Left ventricle myocardium inferior (tissue), 1 donor: ENCODE measurements around the gene MS4A2. TPM values are rescaled to one million over a fixed set of nuclear protein-coding genes. Genes with fewer than 3 reads are reported as not detected.
"Not testable (repeated sequence)": the region's sequence is repeated elsewhere in the genome, so short reads cannot be mapped to it uniquely, and the experiment has no call there.

Source experiments
- DNase-seq: peaks from one replicate; pipeline ENCODE4 v3.0.0-alpha.2; 2020
- H3K27ac ChIP-seq: fragments of 200-600 bp; replicated peaks from 2 replicates; pipeline ENCODE4 v1.8.0; 2021
- H3K27me3 ChIP-seq: fragments of 200-600 bp; 2 replicates; pipeline ENCODE4 v1.8.0; 2021; ENCODE audit warnings: low read depth
- H3K36me3 ChIP-seq: fragments of 200-600 bp; 2 replicates; pipeline ENCODE4 v1.8.0; 2021
- H3K4me1 ChIP-seq: fragments of 200-600 bp; 2 replicates; pipeline ENCODE4 v1.8.0; 2021
- H3K4me3 ChIP-seq: fragments of 200-600 bp; 2 replicates; pipeline ENCODE4 v1.8.0; 2021; ENCODE audit warnings: mild to moderate bottlenecking, moderate library complexity
- H3K9me3 ChIP-seq: fragments of 200-600 bp; replicated peaks from 2 replicates; pipeline ENCODE4 v1.8.0; 2021
- intact Hi-C: fragments of 100-400 bp; cut with micrococcal nuclease; formaldehyde crosslinking; loops from one replicate; pipeline ENCODE4 v1.11.0; 2022
- total RNA-seq: library from RNA; stranded (reverse); fragmentation: NEBNext Ultra II Directional; extraction: Animal tissue kit (Norgen Biotek cat#: 25700); gene quantifications from one replicate; pipeline ENCODE4 v1.2.1, GENCODE V29; 2021
- TF ChIP-seq, protein P1 (sequence below): fragments of 200-600 bp; IDR thresholded peaks from 2 replicates; pipeline ENCODE4 v1.8.0; 2021; ENCODE audit warnings: antibody characterized with exemption, mild to moderate bottlenecking, borderline replicate concordance
- donor health status: DM: no; HTN: yes; CAD: no; lungs with severe emphysema.

MS4A2 gene
- total RNA-seq, 1 donor from 2014 or later = 0.41 TPM

DNA sequence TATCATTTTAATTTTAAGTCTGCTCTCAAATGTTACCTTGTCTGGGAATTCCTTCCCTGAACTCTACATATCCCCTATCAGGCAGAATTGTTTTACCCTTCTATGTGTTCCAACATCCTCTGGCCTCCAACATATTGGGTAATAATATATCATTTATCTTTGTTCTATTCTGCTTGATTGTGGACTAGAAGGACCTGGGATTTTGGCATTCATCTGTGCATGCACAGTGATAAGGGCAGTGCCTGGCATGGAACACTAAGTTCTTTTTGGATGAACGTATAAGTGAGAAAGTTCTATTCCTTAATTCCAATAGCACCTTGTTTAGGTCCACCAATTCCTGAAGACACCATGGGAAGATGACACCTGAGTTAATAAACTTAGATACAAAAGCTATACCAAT lies 1.2 kb upstream of the MS4A2 start:
- H3K27me3 ChIP-seq = no peaks in the 10 kb centered on the region
- no peak overlapping the region for H3K4me3 ChIP-seq
- H3K36me3 ChIP-seq = no peaks in the 10 kb centered on the region
- no peaks in the 10 kb centered on the region for H3K4me1 ChIP-seq
- intact Hi-C loops = no loop called here
- H3K27ac ChIP-seq = no peak overlapping the region
- TF ChIP-seq, protein P1, sequence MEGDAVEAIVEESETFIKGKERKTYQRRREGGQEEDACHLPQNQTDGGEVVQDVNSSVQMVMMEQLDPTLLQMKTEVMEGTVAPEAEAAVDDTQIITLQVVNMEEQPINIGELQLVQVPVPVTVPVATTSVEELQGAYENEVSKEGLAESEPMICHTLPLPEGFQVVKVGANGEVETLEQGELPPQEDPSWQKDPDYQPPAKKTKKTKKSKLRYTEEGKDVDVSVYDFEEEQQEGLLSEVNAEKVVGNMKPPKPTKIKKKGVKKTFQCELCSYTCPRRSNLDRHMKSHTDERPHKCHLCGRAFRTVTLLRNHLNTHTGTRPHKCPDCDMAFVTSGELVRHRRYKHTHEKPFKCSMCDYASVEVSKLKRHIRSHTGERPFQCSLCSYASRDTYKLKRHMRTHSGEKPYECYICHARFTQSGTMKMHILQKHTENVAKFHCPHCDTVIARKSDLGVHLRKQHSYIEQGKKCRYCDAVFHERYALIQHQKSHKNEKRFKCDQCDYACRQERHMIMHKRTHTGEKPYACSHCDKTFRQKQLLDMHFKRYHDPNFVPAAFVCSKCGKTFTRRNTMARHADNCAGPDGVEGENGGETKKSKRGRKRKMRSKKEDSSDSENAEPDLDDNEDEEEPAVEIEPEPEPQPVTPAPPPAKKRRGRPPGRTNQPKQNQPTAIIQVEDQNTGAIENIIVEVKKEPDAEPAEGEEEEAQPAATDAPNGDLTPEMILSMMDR = no peak
- H3K9me3 ChIP-seq = no peaks in the 10 kb centered on the region
- no peak for DNase-seq

DNA sequence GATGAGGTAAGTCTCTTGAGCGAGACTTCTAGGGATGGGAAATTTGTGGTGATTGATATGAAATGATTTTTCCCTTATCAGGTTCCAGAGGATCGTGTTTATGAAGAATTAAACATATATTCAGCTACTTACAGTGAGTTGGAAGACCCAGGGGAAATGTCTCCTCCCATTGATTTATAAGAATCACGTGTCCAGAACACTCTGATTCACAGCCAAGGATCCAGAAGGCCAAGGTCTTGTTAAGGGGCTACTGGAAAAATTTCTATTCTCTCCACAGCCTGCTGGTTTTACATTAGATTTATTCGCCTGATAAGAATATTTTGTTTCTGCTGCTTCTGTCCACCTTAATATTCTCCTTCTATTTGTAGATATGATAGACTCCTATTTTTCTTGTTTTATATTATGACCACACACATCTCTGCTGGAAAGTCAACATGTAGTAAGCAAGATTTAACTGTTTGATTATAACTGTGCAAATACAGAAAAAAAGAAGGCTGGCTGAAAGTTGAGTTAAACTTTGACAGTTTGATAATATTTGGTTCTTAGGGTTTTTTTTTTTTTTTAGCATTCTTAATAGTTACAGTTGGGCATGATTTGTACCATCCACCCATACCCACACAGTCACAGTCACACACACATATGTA lies 7.1 kb downstream of the MS4A2 start:
- Histone ChIP-seq H3K36me3 (no peaks in the 10 kb centered on the region), H3K4me1 (no peaks in the 10 kb centered on the region), H3K4me3 (no peak overlapping the region), H3K27ac (no peak overlapping the region), H3K27me3 (no peaks in the 10 kb centered on the region), H3K9me3 (no peaks in the 10 kb centered on the region)
- TF ChIP-seq, protein P1 = no peak
- DNase-seq = no peak
- intact Hi-C loops = no loop called here

DNA sequence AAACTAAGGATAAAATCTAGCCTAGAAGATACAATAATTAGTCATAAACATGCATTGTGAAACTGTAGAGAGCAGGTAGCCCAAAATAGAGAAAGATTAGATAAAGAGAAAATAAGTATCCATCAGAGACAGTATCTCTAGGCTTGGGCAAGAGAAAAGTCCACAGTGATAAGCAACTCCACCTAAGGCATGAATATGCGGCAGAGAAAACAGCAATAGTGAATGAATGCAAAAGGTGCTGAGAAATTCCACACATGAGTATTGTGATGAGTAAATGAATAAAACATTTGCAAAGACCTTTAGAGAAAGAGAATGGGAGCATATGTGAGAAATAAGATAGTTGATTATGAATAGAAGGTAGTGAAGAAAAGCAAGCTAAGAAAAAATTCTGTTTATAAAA lies 8.7 kb downstream of the MS4A2 start:
- Histone ChIP-seq H3K9me3 (no peaks in the 10 kb centered on the region), H3K4me3 (no peak overlapping the region), H3K36me3 (no peaks in the 10 kb centered on the region), H3K4me1 (no peaks in the 10 kb centered on the region), H3K27me3 (no peaks in the 10 kb centered on the region), H3K27ac (no peak overlapping the region)
- no peak for DNase-seq
- intact Hi-C loops = no loop called here
- TF ChIP-seq, protein P1 = no peak

DNA sequence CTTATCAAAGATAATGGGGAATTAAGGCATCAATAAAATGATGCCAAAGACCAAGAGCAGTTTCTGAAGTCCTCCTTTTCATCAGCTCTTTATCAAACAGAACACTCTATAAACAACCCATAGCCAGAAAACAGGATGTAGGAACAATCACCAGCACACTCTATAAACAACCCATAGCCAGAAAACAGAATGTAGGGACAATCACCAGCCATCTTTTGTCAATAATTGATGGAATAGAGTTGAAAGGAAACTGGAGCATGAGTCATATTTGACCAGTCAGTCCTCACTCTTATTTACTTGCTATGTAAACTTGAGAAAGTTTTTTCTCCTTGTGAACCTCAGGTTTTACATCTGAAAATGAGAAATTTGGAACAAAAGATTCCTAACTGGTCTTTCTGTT lies 10.0 kb downstream of the MS4A2 start:
- H3K27me3 ChIP-seq = no peaks in the 10 kb centered on the region
- TF ChIP-seq, protein P1 = no peak
- intact Hi-C loops = no loop called here
- no peaks in the 10 kb centered on the region for H3K4me1 ChIP-seq
- DNase-seq = no peak
- H3K27ac ChIP-seq = no peak overlapping the region
- no peak overlapping the region for H3K4me3 ChIP-seq
- H3K9me3 ChIP-seq = no peaks in the 10 kb centered on the region
- no peaks in the 10 kb centered on the region for H3K36me3 ChIP-seq

DNA sequence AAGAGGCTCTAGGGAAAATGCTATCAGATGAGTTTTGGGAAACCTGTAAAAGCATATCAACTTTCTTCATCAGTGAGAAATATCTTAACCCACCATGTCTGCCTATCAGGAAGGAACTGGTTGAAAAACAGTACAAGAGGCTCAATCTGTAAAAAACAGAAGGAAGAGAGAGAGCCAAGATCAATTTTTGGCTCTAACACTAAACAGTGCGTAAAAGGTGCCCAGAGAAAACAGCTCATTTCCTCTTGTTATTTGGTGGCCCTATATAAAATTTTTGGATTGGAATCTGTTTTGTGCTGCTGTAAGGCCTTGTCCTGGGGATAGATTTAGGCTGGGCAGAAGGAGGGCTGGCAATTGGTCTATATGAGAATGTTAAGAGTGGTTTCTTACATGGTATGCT lies 12.1 kb downstream of the MS4A2 start:
- TF ChIP-seq, protein P1 = no peak
- intact Hi-C loops = no loop called here
- Histone ChIP-seq H3K9me3 (no peaks in the 10 kb centered on the region), H3K4me1 (no peaks in the 10 kb centered on the region), H3K27me3 (no peaks in the 10 kb centered on the region), H3K4me3 (no peak overlapping the region), H3K27ac (no peak overlapping the region), H3K36me3 (no peaks in the 10 kb centered on the region)
- DNase-seq = no peak

DNA sequence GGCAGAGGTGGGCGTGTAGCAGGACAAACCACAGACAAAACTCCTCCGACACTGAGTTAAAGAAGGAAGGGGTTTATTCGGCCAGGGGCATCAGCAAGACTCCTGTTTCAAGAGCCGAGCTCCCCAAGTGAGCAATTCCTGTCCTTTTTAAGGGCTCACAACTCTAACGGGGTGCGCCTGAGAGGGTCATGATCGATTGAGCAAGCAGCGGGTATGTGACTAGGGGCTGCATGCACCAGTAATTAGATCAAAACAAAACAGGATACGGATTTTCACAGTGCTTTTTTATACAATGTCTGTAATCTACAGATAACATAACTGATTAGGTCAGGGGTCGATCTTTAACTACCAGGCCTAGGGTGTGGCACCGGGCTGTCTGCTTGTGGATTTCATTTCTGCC lies 12.9 kb downstream of the MS4A2 start:
- DNase-seq, H3K36me3 ChIP-seq, H3K4me3 ChIP-seq, H3K4me1 ChIP-seq, intact Hi-C loops, H3K27ac ChIP-seq, H3K9me3 ChIP-seq, H3K27me3 ChIP-seq: not testable (repeated sequence)

DNA sequence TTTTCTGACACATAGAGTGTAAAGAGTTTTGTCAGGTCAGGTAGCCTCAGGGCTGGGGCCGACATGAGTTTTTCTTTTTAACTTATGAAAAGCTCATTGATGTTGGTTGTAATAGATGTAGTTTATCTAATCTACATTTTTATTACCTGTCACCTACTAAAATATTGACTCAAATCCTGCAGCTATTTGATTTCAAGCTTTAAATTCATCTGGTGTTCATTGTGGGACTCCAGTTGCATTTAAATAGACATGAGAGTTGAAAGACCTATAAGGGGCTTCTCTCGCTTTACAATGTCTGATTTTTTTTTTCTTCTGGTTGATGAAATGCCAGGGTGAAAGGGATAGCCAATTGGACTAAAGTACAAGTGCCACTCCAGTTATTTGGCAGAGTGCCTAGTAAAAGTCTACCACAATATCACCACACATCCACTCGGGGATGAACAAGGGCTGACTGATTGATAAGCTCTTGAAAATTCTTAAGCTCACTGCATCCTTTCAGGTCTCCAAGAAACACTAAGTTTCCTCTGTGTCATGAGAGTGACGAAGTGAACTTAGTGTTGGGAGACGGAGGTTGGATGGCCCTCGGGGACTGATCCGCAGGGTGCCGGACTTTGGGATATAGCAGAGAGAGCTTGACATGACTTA lies 16.1 kb downstream of the MS4A2 start:
- H3K4me3 ChIP-seq, intact Hi-C loops, H3K27ac ChIP-seq, H3K4me1 ChIP-seq, DNase-seq, H3K27me3 ChIP-seq, H3K36me3 ChIP-seq, H3K9me3 ChIP-seq: not testable (repeated sequence)

DNA sequence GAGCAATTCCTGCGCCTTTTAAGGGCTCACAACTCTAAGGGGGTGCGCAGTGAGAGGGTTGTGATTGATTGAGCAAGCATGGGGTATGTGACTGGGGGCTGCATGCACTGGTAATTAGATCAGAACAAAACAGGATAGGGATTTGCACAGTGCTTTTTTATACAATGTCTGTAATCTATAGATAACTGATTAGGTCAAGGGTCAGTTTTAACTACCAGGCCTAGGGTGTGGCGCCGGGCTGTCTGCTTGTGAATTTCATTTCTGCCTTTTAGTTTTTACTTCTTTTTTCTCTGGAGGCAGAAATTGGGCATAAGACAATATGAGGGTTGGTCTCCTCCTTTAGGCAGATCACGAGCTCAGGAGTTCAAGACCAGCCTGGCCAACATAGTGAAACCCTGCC lies 20.2 kb downstream of the MS4A2 start:
- H3K4me1 ChIP-seq, H3K27ac ChIP-seq, H3K36me3 ChIP-seq, H3K4me3 ChIP-seq, H3K27me3 ChIP-seq, H3K9me3 ChIP-seq, DNase-seq, intact Hi-C loops: not testable (repeated sequence)
